GM21447 (cell line): ENCODE data around the gene ITGB5.

Source experiments
- ATAC-seq: cut with Tn5 transposase; IDR thresholded peaks from one replicate; pipeline ENCODE4 v1.9.1; 2021; ENCODE audit not compliant: unreplicated experiment

The ITGB5 gene

GRCh38 chr3:124815781-124816180 is 71.4 kb downstream of the ITGB5 start:
- no peak for ATAC-seq

GRCh38 chr3:124814620-124815421 is 72.3 kb downstream of the ITGB5 start:
- ATAC-seq = no peak

GRCh38 chr3:124813541-124813940 is 73.6 kb downstream of the ITGB5 start:
- ATAC-seq = no peak

- no peak for ATAC-seq
Observed at GRCh38 chr3:124812291-124813265, 74.6 kb downstream of the ITGB5 start.

- ATAC-seq = no peak
Observed at GRCh38 chr3:124811436-124811835, 75.7 kb downstream of the ITGB5 start.

- no peak for ATAC-seq
Observed at GRCh38 chr3:124810970-124811369, 76.2 kb downstream of the ITGB5 start.

- no peak for ATAC-seq
Observed at GRCh38 chr3:124809039-124809438, 78.1 kb downstream of the ITGB5 start.

GRCh38 chr3:124805671-124806070 is 81.5 kb downstream of the ITGB5 start:
- ATAC-seq = no peak

GRCh38 chr3:124804875-124805274 is 82.3 kb downstream of the ITGB5 start:
- ATAC-seq = no peak

GRCh38 chr3:124802702-124803101 is 84.5 kb downstream of the ITGB5 start:
- no peak for ATAC-seq

- no peak for ATAC-seq
Observed at GRCh38 chr3:124802061-124802698, 85.0 kb downstream of the ITGB5 start.

- ATAC-seq = no peak
Observed at GRCh38 chr3:124800511-124801258, 86.5 kb downstream of the ITGB5 start.

GRCh38 chr3:124800076-124800475 is 87.1 kb downstream of the ITGB5 start:
- ATAC-seq = no peak

- ATAC-seq = no peak
Observed at GRCh38 chr3:124799676-124800075, 87.5 kb downstream of the ITGB5 start.

GRCh38 chr3:124797426-124797945 is 89.7 kb downstream of the ITGB5 start:
- ATAC-seq = no peak

- ATAC-seq = no peak
Observed at GRCh38 chr3:124796477-124796876, 90.7 kb downstream of the ITGB5 start.

GRCh38 chr3:124793054-124793739 is 94.0 kb downstream of the ITGB5 start:
- ATAC-seq = no peak

GRCh38 chr3:124792341-124793040 is 94.7 kb downstream of the ITGB5 start:
- no peak for ATAC-seq

- no peak for ATAC-seq
Observed at GRCh38 chr3:124791639-124792151, 95.5 kb downstream of the ITGB5 start.
